ENCODE measurements around the gene SPINT4. TPM values are rescaled to one million over a fixed set of nuclear protein-coding genes. Genes with fewer than 3 reads are reported as not detected.

SPINT4 gene
- not detected in 2 replicates for total RNA-seq

DNA sequence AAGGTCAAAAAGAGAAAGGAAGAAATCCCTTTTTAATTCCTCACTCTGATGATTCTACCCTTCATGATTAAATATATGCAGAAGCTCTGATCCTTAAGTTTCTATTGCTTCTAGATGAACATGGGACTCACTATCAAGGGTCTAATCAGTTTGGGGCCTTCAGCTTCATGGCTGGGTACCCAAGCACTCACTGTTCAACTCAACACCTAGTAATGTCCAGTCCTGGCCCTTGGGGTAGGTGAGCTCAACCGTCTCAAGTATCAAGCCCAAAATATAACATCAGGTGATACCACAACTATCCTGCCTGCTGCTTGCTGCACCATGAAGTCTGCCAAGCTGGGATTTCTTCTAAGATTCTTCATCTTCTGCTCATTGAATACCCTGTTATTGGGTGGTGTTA, at the start of gene SPINT4:
SPINT4 (plus strand) TSS at position 301 of the 400 bp plus-strand sequence; CDS start at position 322, 21 bp downstream.

DNA sequence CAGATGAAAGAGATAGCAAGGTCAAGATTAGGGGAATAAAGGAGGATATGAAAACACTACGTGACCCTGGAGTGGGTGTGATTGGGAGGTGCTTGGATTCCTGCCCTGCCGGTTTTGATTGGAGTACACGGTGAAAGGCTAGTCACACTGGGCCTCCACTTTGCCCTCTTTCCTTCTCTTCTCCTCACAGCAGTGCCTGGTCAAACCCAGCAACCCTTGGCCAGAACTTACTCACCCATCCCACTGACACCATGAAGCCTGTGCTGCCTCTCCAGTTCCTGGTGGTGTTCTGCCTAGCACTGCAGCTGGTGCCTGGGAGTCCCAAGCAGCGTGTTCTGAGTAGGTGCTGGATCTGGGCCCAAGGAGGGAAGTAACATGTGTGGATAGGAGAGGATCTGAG, 20.3 kb upstream of the SPINT4 start, which contains the start of gene WFDC13:
WFDC13 (plus strand) TSS at position 166 of the 400 bp plus-strand sequence; CDS start at position 252, 86 bp downstream.

DNA sequence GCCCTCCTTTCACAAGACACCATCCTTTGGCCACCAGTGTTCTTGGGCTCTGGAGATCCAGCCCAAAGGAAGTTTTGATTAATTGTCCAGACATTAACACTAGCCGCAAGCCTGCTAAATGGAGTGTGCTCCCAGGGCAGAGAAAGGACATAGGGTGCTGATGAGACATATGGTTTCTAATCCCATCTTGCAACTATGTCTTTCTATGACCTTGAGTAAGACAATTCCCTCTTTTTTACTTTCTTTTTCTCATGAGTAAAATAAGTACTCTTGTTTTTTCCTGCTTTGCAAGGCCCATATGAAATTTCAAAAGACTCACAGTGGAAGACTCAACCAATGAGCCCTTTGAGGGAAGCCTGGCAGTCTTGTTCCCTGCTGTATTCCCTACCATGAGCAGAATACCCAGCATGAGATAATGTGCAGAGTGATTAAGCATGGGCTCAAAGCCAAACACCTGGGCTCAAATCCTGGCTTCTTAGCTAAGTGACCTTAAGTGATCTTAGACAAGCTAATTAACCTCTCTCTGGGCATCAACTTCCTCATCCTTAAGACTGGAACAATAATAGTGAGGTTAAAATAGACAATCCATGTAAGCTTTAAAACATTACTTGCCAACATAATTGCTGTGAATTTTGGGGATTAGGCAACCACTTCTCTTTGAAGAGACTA, 17.0 kb upstream of the SPINT4 start, which contains the start of gene WFDC10B:
WFDC10B (minus strand) TSS at position 51 of the 669 bp plus-strand sequence. CDS start 19,027 bp downstream, outside the sequence.

Other genes starting within 250 kb of the SPINT4 start
- gene SPINT3, start 206.7 kb upstream of the SPINT4 start, total RNA-seq: not detected in 2 replicates
- not detected in 2 replicates for gene WFDC6, start 182.9 kb upstream of the SPINT4 start, total RNA-seq
- not detected in 2 replicates for gene EPPIN, start 174.9 kb upstream of the SPINT4 start, total RNA-seq
- not detected in 2 replicates for gene WFDC8, start 143.1 kb upstream of the SPINT4 start, total RNA-seq
- gene WFDC10A, start 92.6 kb upstream of the SPINT4 start, total RNA-seq: not detected in 2 replicates
- gene WFDC9, start 91.1 kb upstream of the SPINT4 start, total RNA-seq: not detected in 2 replicates
- gene WFDC11, start 52.1 kb upstream of the SPINT4 start, total RNA-seq: not detected in 2 replicates
- gene WFDC13, start 20.3 kb upstream of the SPINT4 start, total RNA-seq: not detected in 2 replicates
- not detected in 2 replicates for gene WFDC10B, start 17.3 kb upstream of the SPINT4 start, total RNA-seq
- gene WFDC3, start 69.5 kb downstream of the SPINT4 start, total RNA-seq: 0.11 TPM in 1 of 2 replicates, not detected in the other
- gene DNTTIP1, start 69.6 kb downstream of the SPINT4 start, total RNA-seq: 11.9 TPM in 2 replicates
- 3.3 and 4.2 TPM in 2 replicates for gene UBE2C, start 90.3 kb downstream of the SPINT4 start, total RNA-seq
- gene TNNC2, start 105.0 kb downstream of the SPINT4 start, total RNA-seq: 0.17 TPM in 1 of 2 replicates, not detected in the other
- 11.7 and 14.3 TPM in 2 replicates for gene SNX21, start 111.5 kb downstream of the SPINT4 start, total RNA-seq
- 27.9 and 28.3 TPM in 2 replicates for gene ACOT8, start 135.0 kb downstream of the SPINT4 start, total RNA-seq
- 7.4 and 9.4 TPM in 2 replicates for gene ZSWIM3, start 135.3 kb downstream of the SPINT4 start, total RNA-seq
- 3.0 and 4.4 TPM in 2 replicates for gene ZSWIM1, start 158.9 kb downstream of the SPINT4 start, total RNA-seq
- 0.65 and 1.1 TPM in 2 replicates for gene SPATA25, start 165.3 kb downstream of the SPINT4 start, total RNA-seq
- gene NEURL2, start 168.9 kb downstream of the SPINT4 start, total RNA-seq: 2.6 and 3.7 TPM in 2 replicates
- 45.5 and 47.4 TPM in 2 replicates for gene CTSA, start 169.0 kb downstream of the SPINT4 start, total RNA-seq
- gene PLTP, start 189.8 kb downstream of the SPINT4 start, total RNA-seq: 1.4 and 2.2 TPM in 2 replicates
- gene PCIF1, start 212.3 kb downstream of the SPINT4 start, total RNA-seq: 9.1 and 11.8 TPM in 2 replicates
- 7.6 and 8.9 TPM in 2 replicates for gene ZNF335, start 249.9 kb downstream of the SPINT4 start, total RNA-seq